GM12873 (cell line): ENCODE data around the gene ANO4.

ENCODE experiments used
- CTCF ChIP-seq: IDR thresholded peaks from 2 replicates; pipeline ENCODE4 v1.5.1; 2012; ENCODE audit warnings: low read depth, mild to moderate bottlenecking, moderate library complexity, low read length, control low read depth; ENCODE audit not compliant: insufficient read depth; ENCODE audit errors: missing control alignments

Gene ANO4

DNA sequence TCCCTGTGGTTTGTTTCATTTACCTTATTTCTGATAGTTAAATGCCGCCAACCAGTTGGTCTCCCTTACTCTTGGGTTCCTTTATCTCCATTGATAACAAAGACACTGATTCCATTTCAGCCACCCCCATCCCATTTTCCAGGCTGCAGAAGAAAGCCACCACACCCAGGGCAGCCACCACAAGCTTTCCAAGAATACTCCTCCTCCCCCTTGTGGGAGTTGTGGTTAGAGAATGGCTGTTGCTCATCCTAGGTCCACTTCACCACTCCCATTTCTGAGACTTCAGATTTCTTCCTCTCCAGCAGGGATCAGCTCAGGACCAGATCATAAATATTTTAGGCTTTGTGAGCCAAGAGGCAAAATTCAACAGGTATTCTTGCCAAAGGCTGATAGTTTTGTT is 73.9 kb downstream of the ANO4 start:
- no peak for TF ChIP-seq CTCF

DNA sequence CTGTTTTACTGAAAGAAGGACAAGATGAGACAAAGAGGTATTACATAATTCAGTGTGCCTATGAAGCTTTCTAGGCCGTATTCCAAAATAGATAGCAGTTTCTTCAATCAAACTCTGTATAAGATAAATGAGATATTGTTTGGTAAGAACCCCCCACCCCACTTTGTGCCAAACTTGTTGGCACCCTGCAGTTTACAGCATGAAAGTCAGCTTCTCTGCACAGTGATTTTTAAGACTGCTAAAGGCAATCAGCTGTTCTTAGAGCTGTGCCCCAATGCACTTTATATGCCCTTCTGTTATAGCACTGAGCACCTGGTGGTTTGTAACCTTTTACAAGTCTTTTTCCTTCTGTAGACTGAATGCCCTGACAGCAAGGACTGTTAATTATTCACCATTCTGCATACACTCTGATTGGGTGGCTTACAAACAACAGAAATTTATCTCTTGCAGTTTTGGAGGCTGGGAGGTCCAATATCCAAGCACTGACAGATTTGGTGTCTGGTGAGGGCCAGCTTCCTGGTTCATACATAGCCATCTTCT is 76.7 kb downstream of the ANO4 start:
- TF ChIP-seq CTCF, result no peak

DNA sequence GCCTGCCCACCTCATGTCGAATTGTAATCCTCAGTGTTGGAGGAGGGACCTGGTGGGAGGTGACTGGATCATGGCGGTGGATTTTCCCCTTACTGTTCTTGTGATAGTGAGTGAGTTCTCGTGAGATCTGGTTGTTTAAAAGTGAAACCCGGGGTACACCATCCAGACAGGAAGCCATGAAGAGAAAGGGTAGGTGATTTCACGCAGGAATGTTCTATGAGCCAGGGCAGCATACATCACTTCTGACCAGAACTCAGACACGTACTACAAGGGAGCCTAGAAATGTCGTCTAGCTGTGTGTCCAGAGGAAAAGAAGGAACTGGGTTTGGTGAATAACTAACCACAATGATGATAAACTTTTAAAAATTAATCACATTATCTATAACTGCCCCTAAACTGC is 80.6 kb downstream of the ANO4 start:
- TF ChIP-seq CTCF, result no peak

GRCh38 chr12:100875771-100876170 is 81.2 kb downstream of the ANO4 start:
- no peak for TF ChIP-seq CTCF

- peak; percentile 50 for TF ChIP-seq CTCF
These were observed 83.2 kb downstream of the ANO4 start for GRCh38 chr12:100877776-100878175.

DNA sequence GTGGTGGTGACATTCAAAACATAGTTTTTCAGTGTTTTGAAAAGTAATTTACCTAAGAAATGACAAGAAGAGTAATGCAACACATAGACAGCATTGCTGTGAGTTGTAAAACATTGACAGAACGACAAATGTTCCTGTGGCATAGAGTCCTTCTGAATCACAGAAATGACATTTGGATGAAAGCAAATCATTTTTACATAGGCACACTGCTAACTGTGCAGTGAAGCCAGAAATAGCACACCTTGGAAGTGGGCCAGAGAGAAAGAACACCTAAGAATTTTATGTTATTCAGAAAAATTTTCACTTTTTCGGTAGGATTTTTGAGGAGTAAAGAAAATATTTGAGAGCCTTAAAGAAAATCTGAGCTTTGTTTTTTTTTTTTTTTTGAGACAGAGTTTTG is 100.6 kb downstream of the ANO4 start:
- TF ChIP-seq CTCF, result no peak

GRCh38 chr12:100896192-100896591 is 101.6 kb downstream of the ANO4 start:
- TF ChIP-seq CTCF, result no peak
